Ishikawa (cell line): ENCODE measurements around the gene CPED1.

ENCODE experiments used
- CEBPB ChIP-seq: IDR thresholded peaks from 2 replicates; pipeline ENCODE4 v1.6.1; 2012
- CREB1 ChIP-seq: IDR thresholded peaks from 2 replicates; pipeline ENCODE4 v1.6.1; 2012; ENCODE audit warnings: low read depth
- EGR1 ChIP-seq: IDR thresholded peaks from 2 replicates; pipeline ENCODE4 v1.6.1; 2012
- EP300 ChIP-seq: IDR thresholded peaks from 2 replicates; pipeline ENCODE4 v1.6.1; 2012; ENCODE audit warnings: borderline replicate concordance
- NFIC ChIP-seq: IDR thresholded peaks from 2 replicates; pipeline ENCODE4 v1.6.1; 2012
- RAD21 ChIP-seq: IDR thresholded peaks from 2 replicates; pipeline ENCODE4 v1.6.1; 2012; ENCODE audit warnings: low read depth
- TEAD4 ChIP-seq: IDR thresholded peaks from 2 replicates; pipeline ENCODE4 v1.6.1; 2012
- TF ChIP-seq, protein P1 (sequence below): IDR thresholded peaks from 2 replicates; pipeline ENCODE4 v1.6.1; 2012
- TF ChIP-seq, protein P2 (sequence below): IDR thresholded peaks from 2 replicates; pipeline ENCODE4 v1.6.1; 2012; ENCODE audit warnings: low read depth, mild to moderate bottlenecking

DNA sequence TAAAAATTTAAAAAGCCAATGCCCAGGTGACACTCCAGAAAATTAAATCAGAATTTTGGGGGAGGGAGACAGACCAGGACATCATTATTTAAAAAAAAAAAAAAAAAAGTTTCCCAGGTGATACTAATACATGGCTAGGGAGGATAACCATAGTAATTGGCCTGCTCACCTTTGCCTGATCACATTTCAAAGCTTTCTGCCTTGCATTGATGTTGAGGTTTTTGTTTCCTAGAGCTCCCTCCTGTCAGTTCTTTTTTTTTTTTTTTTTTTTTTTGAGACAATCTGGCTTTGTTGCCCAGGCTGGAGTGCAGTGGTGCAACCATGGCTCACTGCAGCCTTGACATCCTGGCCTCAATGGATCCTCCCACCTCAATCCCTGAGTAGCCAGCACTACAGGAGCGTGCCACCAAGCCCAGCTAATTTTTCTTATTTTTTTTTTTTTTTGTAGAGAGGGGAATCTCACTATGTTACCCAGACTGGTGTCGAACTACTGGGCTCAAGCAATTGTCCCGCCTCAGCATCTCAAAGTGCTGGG lies 38.1 kb downstream of the CPED1 start:
- TF ChIP-seq EP300 (no peak), TEAD4 (no peak), CEBPB (no peak), EGR1 (no peak), NFIC (no peak), CREB1 (no peak), RAD21 (no peak)
- TF ChIP-seq, protein P1, sequence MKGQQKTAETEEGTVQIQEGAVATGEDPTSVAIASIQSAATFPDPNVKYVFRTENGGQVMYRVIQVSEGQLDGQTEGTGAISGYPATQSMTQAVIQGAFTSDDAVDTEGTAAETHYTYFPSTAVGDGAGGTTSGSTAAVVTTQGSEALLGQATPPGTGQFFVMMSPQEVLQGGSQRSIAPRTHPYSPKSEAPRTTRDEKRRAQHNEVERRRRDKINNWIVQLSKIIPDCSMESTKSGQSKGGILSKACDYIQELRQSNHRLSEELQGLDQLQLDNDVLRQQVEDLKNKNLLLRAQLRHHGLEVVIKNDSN: no peak
- TF ChIP-seq, protein P2, sequence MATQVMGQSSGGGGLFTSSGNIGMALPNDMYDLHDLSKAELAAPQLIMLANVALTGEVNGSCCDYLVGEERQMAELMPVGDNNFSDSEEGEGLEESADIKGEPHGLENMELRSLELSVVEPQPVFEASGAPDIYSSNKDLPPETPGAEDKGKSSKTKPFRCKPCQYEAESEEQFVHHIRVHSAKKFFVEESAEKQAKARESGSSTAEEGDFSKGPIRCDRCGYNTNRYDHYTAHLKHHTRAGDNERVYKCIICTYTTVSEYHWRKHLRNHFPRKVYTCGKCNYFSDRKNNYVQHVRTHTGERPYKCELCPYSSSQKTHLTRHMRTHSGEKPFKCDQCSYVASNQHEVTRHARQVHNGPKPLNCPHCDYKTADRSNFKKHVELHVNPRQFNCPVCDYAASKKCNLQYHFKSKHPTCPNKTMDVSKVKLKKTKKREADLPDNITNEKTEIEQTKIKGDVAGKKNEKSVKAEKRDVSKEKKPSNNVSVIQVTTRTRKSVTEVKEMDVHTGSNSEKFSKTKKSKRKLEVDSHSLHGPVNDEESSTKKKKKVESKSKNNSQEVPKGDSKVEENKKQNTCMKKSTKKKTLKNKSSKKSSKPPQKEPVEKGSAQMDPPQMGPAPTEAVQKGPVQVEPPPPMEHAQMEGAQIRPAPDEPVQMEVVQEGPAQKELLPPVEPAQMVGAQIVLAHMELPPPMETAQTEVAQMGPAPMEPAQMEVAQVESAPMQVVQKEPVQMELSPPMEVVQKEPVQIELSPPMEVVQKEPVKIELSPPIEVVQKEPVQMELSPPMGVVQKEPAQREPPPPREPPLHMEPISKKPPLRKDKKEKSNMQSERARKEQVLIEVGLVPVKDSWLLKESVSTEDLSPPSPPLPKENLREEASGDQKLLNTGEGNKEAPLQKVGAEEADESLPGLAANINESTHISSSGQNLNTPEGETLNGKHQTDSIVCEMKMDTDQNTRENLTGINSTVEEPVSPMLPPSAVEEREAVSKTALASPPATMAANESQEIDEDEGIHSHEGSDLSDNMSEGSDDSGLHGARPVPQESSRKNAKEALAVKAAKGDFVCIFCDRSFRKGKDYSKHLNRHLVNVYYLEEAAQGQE: no peak
